Measurements from ENCODE around the gene MYO9B. TPM values are rescaled to one million over a fixed set of nuclear protein-coding genes. Genes with fewer than 3 reads are reported as not detected.
A peak's percentile ranks its signal among the peaks of the same experiment; 100 is the strongest.

The MYO9B gene
- total RNA-seq, 6 experiments from 2014 or later, result 25.4 to 38.7 (median 36.0) TPM

- Histone ChIP-seq H3K4me1 (no peaks in the 10 kb centered on the region), H3K27ac (no peak overlapping the region), H3K4me3 (no peak overlapping the region), H3K9me3 (no peaks in the 10 kb centered on the region), H3K36me3 (peaks cover 0 to 39% (median 6%) of the 10 kb centered on the region in 4 donors), H3K27me3 (no peaks in the 10 kb centered on the region)
- TF ChIP-seq POLR2A (IDR thresholded peaks at IDR 0.05), result no peak
- no peak for TF ChIP-seq CTCF (IDR thresholded peaks at IDR 0.05)
- ATAC-seq, result peak in 1 of 4 donors; percentile 15
- intact Hi-C loops (cut with DNase I), result loop anchor here in 1 of 2 donors (10.0 kb wide), 1 partner anchor 281 kb away; no protein-coding TSS in a partner anchor
- 100% methylated on average over 1 of the region's 15 CpGs for WGBS (ENCODE audit: insufficient coverage, low coverage, low lambda C conversion rate, missing lambda C conversion rate)
- DNase-seq, result no peak
Observed at GRCh38 chr19:17055636-17056035, 19.9 kb upstream of the MYO9B start.

DNA sequence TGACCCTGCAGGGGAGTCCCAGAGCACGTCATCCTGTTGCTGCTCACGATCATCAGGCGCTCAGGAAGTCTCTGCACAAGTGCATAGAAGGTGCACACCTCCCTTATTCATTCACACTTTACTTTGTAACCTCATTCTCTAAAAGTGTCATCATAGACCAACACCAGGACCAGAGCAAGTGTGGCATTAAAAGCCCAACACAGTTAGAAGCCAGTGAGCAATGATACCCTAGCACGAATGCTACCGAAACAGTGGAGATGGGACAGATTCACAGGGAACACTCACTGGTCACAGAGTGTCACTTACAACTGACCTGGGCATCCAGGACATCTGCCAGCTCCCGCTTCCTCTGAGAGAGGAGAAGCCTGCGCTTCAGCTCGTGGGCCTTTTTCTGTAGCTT, 17.3 kb upstream of the MYO9B start:
- DNase-seq (peak in 1 of 3 donors; percentile 38), ATAC-seq (peak in 1 of 4 donors; percentile 35)
- Histone ChIP-seq H3K27ac (no peak overlapping the region), H3K4me3 (no peak overlapping the region), H3K36me3 (peaks cover 0 to 33% (median 6%) of the 10 kb centered on the region in 4 donors), H3K27me3 (no peaks in the 10 kb centered on the region), H3K4me1 (no peaks in the 10 kb centered on the region), H3K9me3 (no peaks in the 10 kb centered on the region)
- 97% methylated on average over 6 of the region's 8 CpGs for WGBS (ENCODE audit: insufficient coverage, low coverage, low lambda C conversion rate, missing lambda C conversion rate)
- intact Hi-C loops (cut with DNase I), result loop anchor here in 1 of 2 donors (10.0 kb wide), 1 partner anchor 283 kb away; no protein-coding TSS in a partner anchor
- TF ChIP-seq POLR2A (IDR thresholded peaks at IDR 0.05) (no peak), CTCF (IDR thresholded peaks at IDR 0.05) (no peak)

GRCh38 chr19:17060802-17061201, 14.8 kb upstream of the MYO9B start:
- no peak for TF ChIP-seq CTCF (IDR thresholded peaks at IDR 0.05)
- TF ChIP-seq POLR2A (IDR thresholded peaks at IDR 0.05), result no peak
- H3K27ac ChIP-seq, result no peak overlapping the region
- peak in 3 of 4 donors; percentile 34 to 73 (median 41) for ATAC-seq
- H3K4me1 ChIP-seq, result no peaks in the 10 kb centered on the region
- DNase-seq, result no peak
- H3K36me3 ChIP-seq, result peaks cover 0 to 22% (median 6%) of the 10 kb centered on the region in 4 donors
- intact Hi-C loops (cut with DNase I), result loop anchor here in 1 of 2 donors (10.0 kb wide), 2 partner anchors 134 to 224 kb away; partner anchors contain the start of gene ANKLE1
- no peaks in the 10 kb centered on the region for H3K27me3 ChIP-seq
- WGBS (ENCODE audit: insufficient coverage, low coverage, low lambda C conversion rate, missing lambda C conversion rate), result 60% methylated on average over 3 of the region's 3 CpGs
- no peaks in the 10 kb centered on the region for H3K9me3 ChIP-seq
- no peak overlapping the region for H3K4me3 ChIP-seq

GRCh38 chr19:17061205-17061604, 14.4 kb upstream of the MYO9B start:
- intact Hi-C loops (cut with DNase I), result loop anchor here in 1 of 2 donors (10.0 kb wide), 2 partner anchors 134 to 224 kb away; partner anchors contain the start of gene ANKLE1
- Histone ChIP-seq H3K27ac (no peak overlapping the region), H3K9me3 (no peaks in the 10 kb centered on the region), H3K36me3 (peaks cover 0 to 22% (median 6%) of the 10 kb centered on the region in 4 donors), H3K4me1 (no peaks in the 10 kb centered on the region), H3K27me3 (no peaks in the 10 kb centered on the region), H3K4me3 (no peak overlapping the region)
- ATAC-seq, result no peak
- 100% methylated on average over 3 of the region's 3 CpGs for WGBS (ENCODE audit: insufficient coverage, low coverage, low lambda C conversion rate, missing lambda C conversion rate)
- no peak for TF ChIP-seq POLR2A (IDR thresholded peaks at IDR 0.05)
- no peak for TF ChIP-seq CTCF (IDR thresholded peaks at IDR 0.05)
- no peak for DNase-seq

All from right lobe of liver (tissue), 6 donors.